AG09319 (cell line): ENCODE data around the gene SPHK2.

Experiments used
- DNase-seq: peaks from one replicate; pipeline ENCODE4 v3.0.0-alpha.2; 2010; ENCODE audit warnings: low read depth; ENCODE audit errors: extremely low read depth
- CTCF ChIP-seq: IDR thresholded peaks from 2 replicates; pipeline ENCODE4 v1.5.1; 2011; ENCODE audit warnings: low read depth, mild to moderate bottlenecking, inconsistent platforms, low read length, moderate library complexity

SPHK2 gene

DNA sequence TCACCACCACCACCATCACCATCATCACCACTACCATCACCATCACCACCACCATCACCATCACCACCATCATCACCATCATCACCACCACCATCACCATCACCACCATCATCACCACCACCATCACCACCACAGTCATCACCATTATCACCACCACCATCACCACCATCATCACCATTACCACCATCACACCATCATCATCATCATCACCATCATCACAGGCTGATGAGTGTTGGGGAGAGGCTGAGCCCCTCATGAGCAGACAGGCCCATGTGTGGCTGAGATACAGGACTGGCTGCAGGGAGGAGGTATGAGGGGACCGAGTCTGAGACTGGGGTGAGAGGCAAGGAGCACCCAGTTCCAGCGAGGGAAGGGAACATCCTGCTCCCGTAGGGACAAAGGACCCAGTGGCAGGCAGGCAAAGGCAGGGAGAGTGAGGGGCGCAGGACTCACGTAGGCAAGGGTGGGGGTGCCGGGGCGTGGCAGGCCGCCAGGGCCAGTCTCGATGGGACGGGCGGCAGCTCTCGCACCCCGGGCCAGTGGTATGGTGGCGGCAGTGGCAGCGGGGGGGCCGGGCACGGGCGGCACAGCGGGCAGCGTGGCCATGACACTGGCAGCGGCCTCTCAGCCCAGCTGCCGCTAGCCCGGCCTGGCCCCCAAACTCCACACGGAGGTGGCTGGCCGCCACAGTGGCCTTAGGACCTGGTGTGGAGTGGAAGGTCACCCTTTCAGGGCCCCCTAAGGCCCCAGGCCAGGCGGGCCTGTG lies 50.8 kb downstream of the SPHK2 start:
- DNase-seq = no peak
- no peak for TF ChIP-seq CTCF

DNA sequence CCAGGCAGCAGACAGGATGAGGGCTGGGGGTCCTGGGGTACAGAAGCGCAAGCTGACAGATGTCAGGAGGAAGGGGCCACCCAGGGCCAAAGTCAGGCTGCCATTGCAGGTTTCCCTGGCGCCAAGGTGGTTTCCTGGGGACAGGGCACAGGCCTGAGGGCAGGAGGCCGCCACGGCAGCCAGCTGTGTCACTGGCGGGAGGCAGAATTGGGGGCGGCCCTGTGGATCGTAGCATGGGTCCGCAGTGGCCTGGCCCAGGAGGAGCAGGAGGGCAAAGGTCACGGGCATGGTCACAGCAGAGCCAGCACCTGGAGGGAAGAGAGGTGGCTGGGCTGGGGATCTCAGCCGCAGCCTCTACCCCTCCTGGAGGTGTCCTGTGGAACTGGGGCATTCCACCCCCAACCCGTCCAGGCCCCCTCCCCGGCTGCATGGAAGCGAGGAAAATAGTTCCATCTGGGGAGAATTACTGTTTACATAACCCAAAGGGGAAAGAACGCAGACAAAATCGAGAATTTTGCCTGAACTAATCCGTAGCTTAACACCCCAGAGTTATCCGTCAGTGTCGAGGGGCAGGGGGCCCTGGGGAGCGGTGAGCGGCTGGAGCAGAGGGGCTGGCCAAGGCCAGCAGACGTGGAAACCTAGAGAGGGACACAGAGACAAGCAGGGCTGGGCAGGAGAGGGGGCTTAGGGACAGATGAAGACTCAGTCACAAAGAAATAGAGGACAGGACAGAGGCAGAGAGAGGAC lies 51.6 kb downstream of the SPHK2 start:
- TF ChIP-seq CTCF = no peak
- DNase-seq = no peak

DNA sequence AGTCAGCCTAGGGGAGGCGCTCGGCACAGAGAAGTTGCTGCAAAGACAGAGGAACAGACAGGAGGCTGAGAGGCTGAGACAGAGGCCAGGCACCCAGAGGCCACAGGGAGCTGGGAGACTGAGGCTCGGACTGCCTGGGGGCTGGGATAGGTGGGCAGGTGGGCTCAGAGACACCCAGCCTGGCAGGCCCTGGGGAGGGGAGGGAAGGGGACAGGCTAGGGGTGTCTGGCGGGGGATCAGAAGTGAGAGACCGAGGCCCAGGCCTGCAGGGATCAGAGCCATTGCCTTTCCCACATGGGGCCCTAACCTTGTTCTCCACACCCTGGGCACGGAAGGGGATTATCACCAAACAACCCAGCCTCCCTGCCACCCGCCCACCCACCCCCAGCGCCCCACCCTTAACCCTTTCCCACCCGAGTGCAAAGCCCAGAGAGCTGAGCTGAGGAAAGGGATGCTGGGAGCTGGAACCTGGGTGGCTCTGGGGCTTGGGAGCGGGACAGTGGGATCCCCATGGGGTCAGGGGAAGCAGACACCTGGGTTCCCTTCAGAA lies 52.2 kb downstream of the SPHK2 start:
- DNase-seq = no peak
- TF ChIP-seq CTCF = no peak

- TF ChIP-seq CTCF = no peak
- no peak for DNase-seq
Measured at GRCh38 chr19:48672994-48673393, 53.7 kb downstream of the SPHK2 start, which contains the start of gene NTN5. TSS of gene NTN5 (minus strand) at chr19:48673017. CDS start at chr19:48670986, 2,031 bp downstream.

- no peak for TF ChIP-seq CTCF
- no peak for DNase-seq
Measured at GRCh38 chr19:48673436-48674100, 54.3 kb downstream of the SPHK2 start.

- no peak for TF ChIP-seq CTCF
- DNase-seq = no peak
Measured at GRCh38 chr19:48674216-48674809, 55.0 kb downstream of the SPHK2 start.
